ENCODE data around the gene SPIN1.

GRCh38 chr9:88355166-88355565 is 33.1 kb upstream of the SPIN1 start:
- TF ChIP-seq RARB (CRISPR knock-in tag; IDR thresholded peaks at IDR 0.05) = no peak
- no peak for TF ChIP-seq GLIS3 (CRISPR knock-in tag; IDR thresholded peaks at IDR 0.05)
- no peak for TF ChIP-seq ZNF8 (CRISPR knock-in tag; IDR thresholded peaks at IDR 0.05)
- TF ChIP-seq, protein P1, sequence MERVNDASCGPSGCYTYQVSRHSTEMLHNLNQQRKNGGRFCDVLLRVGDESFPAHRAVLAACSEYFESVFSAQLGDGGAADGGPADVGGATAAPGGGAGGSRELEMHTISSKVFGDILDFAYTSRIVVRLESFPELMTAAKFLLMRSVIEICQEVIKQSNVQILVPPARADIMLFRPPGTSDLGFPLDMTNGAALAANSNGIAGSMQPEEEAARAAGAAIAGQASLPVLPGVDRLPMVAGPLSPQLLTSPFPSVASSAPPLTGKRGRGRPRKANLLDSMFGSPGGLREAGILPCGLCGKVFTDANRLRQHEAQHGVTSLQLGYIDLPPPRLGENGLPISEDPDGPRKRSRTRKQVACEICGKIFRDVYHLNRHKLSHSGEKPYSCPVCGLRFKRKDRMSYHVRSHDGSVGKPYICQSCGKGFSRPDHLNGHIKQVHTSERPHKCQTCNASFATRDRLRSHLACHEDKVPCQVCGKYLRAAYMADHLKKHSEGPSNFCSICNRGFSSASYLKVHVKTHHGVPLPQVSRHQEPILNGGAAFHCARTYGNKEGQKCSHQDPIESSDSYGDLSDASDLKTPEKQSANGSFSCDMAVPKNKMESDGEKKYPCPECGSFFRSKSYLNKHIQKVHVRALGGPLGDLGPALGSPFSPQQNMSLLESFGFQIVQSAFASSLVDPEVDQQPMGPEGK (CRISPR knock-in tag; IDR thresholded peaks at IDR 0.05; ENCODE audit: borderline replicate concordance) = no peak
- TF ChIP-seq OSR1 (CRISPR knock-in tag; IDR thresholded peaks at IDR 0.05) = no peak
- TF ChIP-seq CREB5 (CRISPR knock-in tag; IDR thresholded peaks at IDR 0.05; ENCODE audit: low read depth) = no peak
- TF ChIP-seq ZFP3 (CRISPR knock-in tag; IDR thresholded peaks at IDR 0.05) = no peak
- no peak for TF ChIP-seq ZFP30 (CRISPR knock-in tag; IDR thresholded peaks at IDR 0.05)
- no peak for TF ChIP-seq ZNF70 (CRISPR knock-in tag; IDR thresholded peaks at IDR 0.05)
- TF ChIP-seq ZNF565 (CRISPR knock-in tag; conservative IDR thresholded peaks at IDR 0.05; ENCODE audit: low read depth) = no peak
- no peak for TF ChIP-seq CSRNP3 (CRISPR knock-in tag; IDR thresholded peaks at IDR 0.05)
- no peak for TF ChIP-seq SNAI2 (CRISPR knock-in tag; IDR thresholded peaks at IDR 0.05)
- TF ChIP-seq TCF4 (CRISPR knock-in tag; IDR thresholded peaks at IDR 0.05; ENCODE audit: borderline replicate concordance) = no peak
- no peak for TF ChIP-seq BACH2 (CRISPR knock-in tag; IDR thresholded peaks at IDR 0.05; ENCODE audit: borderline replicate concordance)
